ENCODE data around the gene RARRES2.
"Not testable (repeated sequence)": the region's sequence is repeated elsewhere in the genome, so short reads cannot be mapped to it uniquely, and the experiment has no call there.

DNA sequence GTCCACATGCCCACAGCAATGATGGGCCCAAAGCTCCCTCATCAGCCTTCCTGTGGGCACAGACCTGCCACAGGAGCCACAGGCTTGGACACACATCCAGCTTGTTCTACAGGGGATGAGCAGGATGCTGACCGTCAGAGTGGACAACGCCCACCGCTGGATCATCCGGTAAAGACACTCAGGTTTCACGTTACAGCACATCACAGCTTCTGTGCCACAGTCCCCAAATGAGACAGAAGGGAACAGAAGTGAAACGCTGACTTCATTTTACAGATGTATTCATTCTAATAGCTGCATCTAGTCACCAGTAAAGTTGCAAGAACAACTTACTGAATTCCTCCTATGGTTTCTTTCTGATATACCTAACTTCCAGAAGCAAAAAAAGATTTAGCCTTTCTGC, 51.1 kb downstream of the RARRES2 start:
- TF ChIP-seq, protein P1, sequence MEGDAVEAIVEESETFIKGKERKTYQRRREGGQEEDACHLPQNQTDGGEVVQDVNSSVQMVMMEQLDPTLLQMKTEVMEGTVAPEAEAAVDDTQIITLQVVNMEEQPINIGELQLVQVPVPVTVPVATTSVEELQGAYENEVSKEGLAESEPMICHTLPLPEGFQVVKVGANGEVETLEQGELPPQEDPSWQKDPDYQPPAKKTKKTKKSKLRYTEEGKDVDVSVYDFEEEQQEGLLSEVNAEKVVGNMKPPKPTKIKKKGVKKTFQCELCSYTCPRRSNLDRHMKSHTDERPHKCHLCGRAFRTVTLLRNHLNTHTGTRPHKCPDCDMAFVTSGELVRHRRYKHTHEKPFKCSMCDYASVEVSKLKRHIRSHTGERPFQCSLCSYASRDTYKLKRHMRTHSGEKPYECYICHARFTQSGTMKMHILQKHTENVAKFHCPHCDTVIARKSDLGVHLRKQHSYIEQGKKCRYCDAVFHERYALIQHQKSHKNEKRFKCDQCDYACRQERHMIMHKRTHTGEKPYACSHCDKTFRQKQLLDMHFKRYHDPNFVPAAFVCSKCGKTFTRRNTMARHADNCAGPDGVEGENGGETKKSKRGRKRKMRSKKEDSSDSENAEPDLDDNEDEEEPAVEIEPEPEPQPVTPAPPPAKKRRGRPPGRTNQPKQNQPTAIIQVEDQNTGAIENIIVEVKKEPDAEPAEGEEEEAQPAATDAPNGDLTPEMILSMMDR (IDR thresholded peaks at IDR 0.05), result not testable (repeated sequence)
- TF ChIP-seq POLR2A (IDR thresholded peaks at IDR 0.05), result not testable (repeated sequence)

Measured in suprapubic skin (tissue), 3 donors.